ENCODE results near the gene STX18.
"Not testable (repeated sequence)": the region's sequence is repeated elsewhere in the genome, so short reads cannot be mapped to it uniquely, and the experiment has no call there.

Gene STX18

GRCh38 chr4:4566359-4566758 lies 24.5 kb upstream of the STX18 start:
- H3K27ac Mint-ChIP-seq, H3K27me3 Mint-ChIP-seq, H3K9me3 Mint-ChIP-seq, H3K4me1 Mint-ChIP-seq, H3K4me3 Mint-ChIP-seq: not testable (repeated sequence)
- peaks cover 22% of the 10 kb centered on the region for H3K36me3 Mint-ChIP-seq

GRCh38 chr4:4564522-4564921 lies 22.7 kb upstream of the STX18 start:
- H3K27me3 Mint-ChIP-seq, result no peaks in the 10 kb centered on the region
- peaks cover 18% of the 10 kb centered on the region for H3K36me3 Mint-ChIP-seq
- H3K27ac Mint-ChIP-seq, result no peak overlapping the region
- H3K9me3 Mint-ChIP-seq, result no peaks in the 10 kb centered on the region
- no peak overlapping the region for H3K4me3 Mint-ChIP-seq
- H3K4me1 Mint-ChIP-seq, result no peaks in the 10 kb centered on the region

GRCh38 chr4:4560642-4561041 lies 18.8 kb upstream of the STX18 start:
- H3K36me3 Mint-ChIP-seq, result peaks cover 12% of the 10 kb centered on the region
- H3K4me3 Mint-ChIP-seq, result no peak overlapping the region
- no peaks in the 10 kb centered on the region for H3K27me3 Mint-ChIP-seq
- no peaks in the 10 kb centered on the region for H3K4me1 Mint-ChIP-seq
- H3K27ac Mint-ChIP-seq, result no peak overlapping the region
- no peaks in the 10 kb centered on the region for H3K9me3 Mint-ChIP-seq

GRCh38 chr4:4560136-4560535 lies 18.3 kb upstream of the STX18 start:
- Mint-ChIP-seq H3K36me3 (peaks cover 13% of the 10 kb centered on the region), H3K9me3 (no peaks in the 10 kb centered on the region), H3K4me3 (no peak overlapping the region), H3K27ac (no peak overlapping the region), H3K4me1 (no peaks in the 10 kb centered on the region), H3K27me3 (no peaks in the 10 kb centered on the region)

- Mint-ChIP-seq H3K4me3 (no peak overlapping the region), H3K36me3 (peaks cover 18% of the 10 kb centered on the region), H3K9me3 (no peaks in the 10 kb centered on the region), H3K27ac (no peak overlapping the region), H3K4me1 (no peaks in the 10 kb centered on the region), H3K27me3 (no peaks in the 10 kb centered on the region)
These were observed 17.7 kb upstream of the STX18 start for GRCh38 chr4:4559596-4559995.

GRCh38 chr4:4558881-4559280 lies 17.0 kb upstream of the STX18 start:
- H3K27ac Mint-ChIP-seq, result no peak overlapping the region
- H3K4me1 Mint-ChIP-seq, result no peaks in the 10 kb centered on the region
- peaks cover 20% of the 10 kb centered on the region for H3K36me3 Mint-ChIP-seq
- H3K4me3 Mint-ChIP-seq, result no peak overlapping the region
- H3K9me3 Mint-ChIP-seq, result no peaks in the 10 kb centered on the region
- no peaks in the 10 kb centered on the region for H3K27me3 Mint-ChIP-seq

GRCh38 chr4:4555916-4556315 lies 14.1 kb upstream of the STX18 start:
- no peak overlapping the region for H3K27ac Mint-ChIP-seq
- H3K36me3 Mint-ChIP-seq, result peaks cover 25% of the 10 kb centered on the region
- no peaks in the 10 kb centered on the region for H3K4me1 Mint-ChIP-seq
- no peak overlapping the region for H3K4me3 Mint-ChIP-seq
- H3K27me3 Mint-ChIP-seq, result no peaks in the 10 kb centered on the region
- no peaks in the 10 kb centered on the region for H3K9me3 Mint-ChIP-seq

GRCh38 chr4:4554234-4554633 lies 12.4 kb upstream of the STX18 start:
- no peaks in the 10 kb centered on the region for H3K4me1 Mint-ChIP-seq
- no peaks in the 10 kb centered on the region for H3K27me3 Mint-ChIP-seq
- peaks cover 38% of the 10 kb centered on the region for H3K36me3 Mint-ChIP-seq
- no peak overlapping the region for H3K27ac Mint-ChIP-seq
- no peak overlapping the region for H3K4me3 Mint-ChIP-seq
- H3K9me3 Mint-ChIP-seq, result no peaks in the 10 kb centered on the region

GRCh38 chr4:4552042-4552441 lies 10.2 kb upstream of the STX18 start:
- not testable (repeated sequence) for H3K9me3 Mint-ChIP-seq, H3K4me3 Mint-ChIP-seq, H3K27me3 Mint-ChIP-seq, H3K27ac Mint-ChIP-seq, H3K4me1 Mint-ChIP-seq
- peaks cover 48% of the 10 kb centered on the region for H3K36me3 Mint-ChIP-seq

GRCh38 chr4:4550161-4550560 lies 8.3 kb upstream of the STX18 start:
- not testable (repeated sequence) for H3K27ac Mint-ChIP-seq, H3K27me3 Mint-ChIP-seq, H3K4me1 Mint-ChIP-seq, H3K4me3 Mint-ChIP-seq, H3K9me3 Mint-ChIP-seq
- H3K36me3 Mint-ChIP-seq, result peaks cover 47% of the 10 kb centered on the region

- Mint-ChIP-seq H3K27me3 (no peaks in the 10 kb centered on the region), H3K36me3 (peaks cover 43% of the 10 kb centered on the region), H3K27ac (no peak overlapping the region), H3K4me3 (no peak overlapping the region), H3K9me3 (no peaks in the 10 kb centered on the region), H3K4me1 (peaks cover 5% of the 10 kb centered on the region)
These were observed 7.7 kb upstream of the STX18 start for GRCh38 chr4:4549534-4549933.

- Mint-ChIP-seq H3K4me3 (peak overlapping the region; percentile 98), H3K36me3 (peaks cover 4% of the 10 kb centered on the region), H3K4me1 (peaks cover 54% of the 10 kb centered on the region), H3K27me3 (no peaks in the 10 kb centered on the region), H3K27ac (peak overlapping the region; percentile 91), H3K9me3 (no peaks in the 10 kb centered on the region)
These were observed 1.1 kb upstream of the STX18 start for GRCh38 chr4:4542774-4543485.

- peaks cover 72% of the 10 kb centered on the region for H3K4me1 Mint-ChIP-seq
- H3K4me3 Mint-ChIP-seq, result peak overlapping the region; percentile 98
- peak overlapping the region; percentile 61 for H3K27ac Mint-ChIP-seq
- no peaks in the 10 kb centered on the region for H3K9me3 Mint-ChIP-seq
- H3K27me3 Mint-ChIP-seq, result no peaks in the 10 kb centered on the region
- peaks cover 2% of the 10 kb centered on the region for H3K36me3 Mint-ChIP-seq
These were observed 712 bp downstream of the STX18 start for GRCh38 chr4:4541040-4541631.

- H3K4me1 Mint-ChIP-seq, result peaks cover 81% of the 10 kb centered on the region
- no peaks in the 10 kb centered on the region for H3K27me3 Mint-ChIP-seq
- peak overlapping the region; percentile 98 for H3K4me3 Mint-ChIP-seq
- H3K9me3 Mint-ChIP-seq, result no peaks in the 10 kb centered on the region
- H3K27ac Mint-ChIP-seq, result no peak overlapping the region
- H3K36me3 Mint-ChIP-seq, result no peaks in the 10 kb centered on the region
These were observed 2.4 kb downstream of the STX18 start for GRCh38 chr4:4539481-4539880.

- Mint-ChIP-seq H3K36me3 (no peaks in the 10 kb centered on the region), H3K27ac (no peak overlapping the region), H3K4me1 (peaks cover 69% of the 10 kb centered on the region), H3K9me3 (no peaks in the 10 kb centered on the region), H3K27me3 (no peaks in the 10 kb centered on the region), H3K4me3 (no peak overlapping the region)
These were observed 6.3 kb downstream of the STX18 start for GRCh38 chr4:4535590-4535989.

- Mint-ChIP-seq H3K4me1 (peaks cover 61% of the 10 kb centered on the region), H3K36me3 (no peaks in the 10 kb centered on the region), H3K27ac (no peak overlapping the region), H3K27me3 (no peaks in the 10 kb centered on the region), H3K9me3 (no peaks in the 10 kb centered on the region), H3K4me3 (no peak overlapping the region)
These were observed 7.2 kb downstream of the STX18 start for GRCh38 chr4:4534515-4535145.

Data from activated naive CD4-positive, alpha-beta T cell treated with anti-CD3 and anti-CD28 coated beads, Interleukin-2, amount 50 U/mL, for 24 hours (primary cell).